Neuron (in vitro differentiated cells): ENCODE measurements around the gene TMEM139.

Experiments
- H2AFZ ChIP-seq: one replicate; pipeline ENCODE4 v1.6.1; 2013; ENCODE audit warnings: low read depth, mild to moderate bottlenecking, inconsistent platforms, low read length, moderate library complexity
- H3K27me3 ChIP-seq: one replicate; pipeline ENCODE4 v1.6.1; 2013; ENCODE audit warnings: low read length; ENCODE audit not compliant: insufficient read depth
- H3K36me3 ChIP-seq: one replicate; pipeline ENCODE4 v1.6.1; 2013; ENCODE audit warnings: low read length; ENCODE audit not compliant: insufficient read depth
- H3K4me1 ChIP-seq: one replicate; pipeline ENCODE4 v1.6.1; 2013; ENCODE audit warnings: low read length; ENCODE audit not compliant: insufficient read depth
- H3K4me3 ChIP-seq: 2 replicates; pipeline ENCODE4 v1.5.1; 2013; ENCODE audit warnings: mild to moderate bottlenecking, low read length, moderate library complexity
- H3K9me3 ChIP-seq: one replicate; pipeline ENCODE4 v1.6.1; 2013; ENCODE audit warnings: low read length

TMEM139 gene

DNA sequence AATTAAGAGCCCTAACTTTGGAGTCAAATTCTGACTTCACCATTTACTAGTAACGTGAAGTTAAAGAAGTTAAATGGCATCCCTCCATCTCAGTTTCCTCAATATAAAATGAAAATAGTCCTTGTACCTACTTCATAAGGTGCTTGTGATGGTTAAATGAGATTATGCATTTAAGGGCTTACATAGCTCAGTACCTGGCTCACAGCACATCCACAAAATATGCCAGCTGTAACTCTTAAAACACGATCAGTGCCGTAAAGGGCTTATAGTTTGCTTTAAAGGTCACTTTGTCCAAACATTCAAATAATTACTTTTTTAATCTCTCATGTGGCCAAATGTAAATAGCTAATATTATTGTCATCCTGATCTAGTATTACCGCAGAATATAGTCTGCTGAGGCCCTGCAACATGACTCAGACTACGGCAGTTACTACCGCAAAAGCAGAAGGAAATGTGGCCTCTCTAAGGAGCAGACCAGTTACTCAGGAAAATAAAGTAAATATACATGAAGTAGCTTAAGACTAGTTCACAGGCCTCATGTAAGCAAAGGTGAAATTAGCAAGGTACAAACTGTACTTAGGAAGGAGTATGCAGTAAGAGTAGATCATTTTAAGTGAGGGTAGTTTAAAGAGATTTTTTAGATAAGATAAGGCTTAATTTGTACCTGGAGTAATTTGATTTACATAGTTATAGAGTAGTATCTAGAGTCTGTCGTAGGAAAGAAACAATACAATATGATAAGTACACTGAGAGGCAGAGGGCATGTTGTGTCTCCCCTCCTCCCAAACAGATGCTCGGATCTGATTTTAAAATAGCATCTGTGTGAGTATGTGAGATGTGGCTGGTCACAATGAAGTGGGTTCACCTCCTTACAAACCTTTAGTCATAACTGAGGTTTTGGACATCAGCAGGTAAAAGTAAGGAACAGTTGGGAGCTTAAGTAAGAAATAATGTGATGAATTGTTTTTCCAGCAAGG lies 16.5 kb downstream of the TMEM139 start:
- Histone ChIP-seq H3K9me3 (no peaks in the 10 kb centered on the region), H3K4me3 (no peak overlapping the region), H3K36me3 (peaks cover 88% of the 10 kb centered on the region), H2AFZ (no peak overlapping the region), H3K27me3 (no peaks in the 10 kb centered on the region), H3K4me1 (no peaks in the 10 kb centered on the region)

DNA sequence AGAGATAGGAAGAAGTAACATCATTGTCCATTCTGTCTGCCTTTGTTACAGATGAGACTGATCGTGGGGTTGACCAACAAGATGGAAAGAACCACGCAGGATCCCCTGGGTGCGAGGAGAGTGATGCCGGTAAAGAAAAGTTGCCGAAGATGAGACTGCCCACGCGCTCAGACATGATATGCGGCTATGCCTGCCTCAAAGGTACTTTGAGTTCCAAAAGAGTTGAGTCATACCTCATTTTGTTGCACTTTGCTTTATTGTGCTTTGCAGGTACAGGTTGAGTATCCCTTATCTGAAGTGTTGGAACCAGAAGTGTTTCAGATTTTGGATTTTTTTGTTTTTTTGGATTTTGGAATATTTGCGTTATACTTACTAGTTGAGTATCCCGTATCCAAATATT lies 19.0 kb downstream of the TMEM139 start:
- Histone ChIP-seq H2AFZ (no peak overlapping the region), H3K36me3 (peaks cover 92% of the 10 kb centered on the region), H3K4me1 (no peaks in the 10 kb centered on the region), H3K4me3 (no peak overlapping the region), H3K27me3 (no peaks in the 10 kb centered on the region), H3K9me3 (no peaks in the 10 kb centered on the region)

DNA sequence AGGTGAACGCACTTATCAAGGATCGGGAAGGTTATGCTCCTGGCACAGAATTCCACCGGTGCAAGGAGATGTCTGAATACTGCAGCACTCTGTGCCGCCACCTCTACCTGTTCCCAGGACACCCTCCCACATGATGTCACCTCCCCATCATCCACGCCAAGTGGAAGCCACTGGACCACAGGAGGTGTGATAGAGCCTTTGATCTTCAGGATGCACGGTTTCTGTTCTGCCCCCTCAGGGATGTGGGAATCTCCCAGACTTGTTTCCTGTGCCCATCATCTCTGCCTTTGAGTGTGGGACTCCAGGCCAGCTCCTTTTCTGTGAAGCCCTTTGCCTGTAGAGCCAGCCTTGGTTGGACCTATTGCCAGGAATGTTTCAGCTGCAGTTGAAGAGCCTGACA lies 20.2 kb downstream of the TMEM139 start:
- no peaks in the 10 kb centered on the region for H3K9me3 ChIP-seq
- no peak overlapping the region for H3K4me3 ChIP-seq
- no peaks in the 10 kb centered on the region for H3K27me3 ChIP-seq
- H3K4me1 ChIP-seq: no peaks in the 10 kb centered on the region
- H3K36me3 ChIP-seq: peaks cover 87% of the 10 kb centered on the region
- no peak overlapping the region for H2AFZ ChIP-seq

DNA sequence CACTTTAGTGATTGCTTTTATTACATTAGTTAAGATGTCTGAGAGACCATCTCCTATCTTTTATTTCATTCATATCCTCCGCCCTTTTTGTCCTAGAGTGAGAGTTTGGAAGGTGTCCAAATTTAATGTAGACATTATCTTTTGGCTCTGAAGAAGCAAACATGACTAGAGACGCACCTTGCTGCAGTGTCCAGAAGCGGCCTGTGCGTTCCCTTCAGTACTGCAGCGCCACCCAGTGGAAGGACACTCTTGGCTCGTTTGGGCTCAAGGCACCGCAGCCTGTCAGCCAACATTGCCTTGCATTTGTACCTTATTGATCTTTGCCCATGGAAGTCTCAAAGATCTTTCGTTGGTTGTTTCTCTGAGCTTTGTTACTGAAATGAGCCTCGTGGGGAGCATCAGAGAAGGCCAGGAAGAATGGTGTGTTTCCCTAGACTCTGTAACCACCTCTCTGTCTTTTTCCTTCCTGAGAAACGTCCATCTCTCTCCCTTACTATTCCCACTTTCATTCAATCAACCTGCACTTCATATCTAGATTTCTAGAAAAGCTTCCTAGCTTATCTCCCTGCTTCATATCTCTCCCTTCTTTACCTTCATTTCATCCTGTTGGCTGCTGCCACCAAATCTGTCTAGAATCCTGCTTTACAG lies 20.8 kb downstream of the TMEM139 start:
- Histone ChIP-seq H2AFZ (no peak overlapping the region), H3K4me3 (no peak overlapping the region), H3K36me3 (peaks cover 82% of the 10 kb centered on the region), H3K9me3 (peaks cover 2% of the 10 kb centered on the region), H3K27me3 (no peaks in the 10 kb centered on the region), H3K4me1 (no peaks in the 10 kb centered on the region)

DNA sequence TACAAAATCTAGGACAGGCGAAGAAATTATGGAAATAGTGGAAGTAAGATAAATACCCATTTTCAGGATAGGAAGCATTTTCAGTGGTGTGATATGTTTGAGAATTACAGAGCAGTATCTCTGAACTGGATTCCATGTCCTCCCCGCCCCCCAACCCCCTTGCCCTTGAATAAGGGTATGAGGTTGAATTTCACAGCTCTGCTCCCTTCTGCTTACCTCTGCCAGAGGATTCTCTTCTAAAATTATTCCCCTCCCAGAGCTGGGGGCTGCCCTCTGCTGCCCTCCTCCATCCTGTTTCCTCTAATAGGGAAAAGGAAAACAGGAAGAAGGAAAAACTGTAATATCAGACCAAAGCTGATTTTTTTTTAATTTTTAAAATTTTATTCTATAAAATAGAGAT lies 23.9 kb downstream of the TMEM139 start:
- Histone ChIP-seq H3K4me1 (no peaks in the 10 kb centered on the region), H3K27me3 (no peaks in the 10 kb centered on the region), H3K9me3 (peaks cover 2% of the 10 kb centered on the region), H3K4me3 (no peak overlapping the region), H3K36me3 (peaks cover 57% of the 10 kb centered on the region), H2AFZ (no peak overlapping the region)

DNA sequence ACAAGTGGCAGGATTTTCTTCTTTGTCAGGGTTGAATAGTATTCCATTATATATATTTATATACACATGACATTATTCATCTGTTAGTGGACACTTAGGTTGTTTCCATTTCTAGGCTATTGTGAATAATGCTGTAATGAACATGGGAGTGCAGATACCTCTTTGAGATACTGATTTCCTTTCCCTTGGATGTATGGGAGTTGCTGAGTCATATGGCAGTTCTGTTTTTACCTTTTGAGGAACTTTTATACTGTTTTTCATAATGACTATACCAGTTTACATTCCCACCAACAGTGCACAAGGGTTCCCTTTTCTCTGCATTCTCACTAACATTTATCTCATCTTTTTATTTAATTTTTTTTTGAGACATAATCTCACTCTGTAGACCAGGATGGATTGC lies 29.4 kb downstream of the TMEM139 start:
- peaks cover 9% of the 10 kb centered on the region for H3K36me3 ChIP-seq
- no peaks in the 10 kb centered on the region for H3K4me1 ChIP-seq
- H3K27me3 ChIP-seq: no peaks in the 10 kb centered on the region
- no peak overlapping the region for H2AFZ ChIP-seq
- peaks cover 2% of the 10 kb centered on the region for H3K9me3 ChIP-seq
- no peak overlapping the region for H3K4me3 ChIP-seq

DNA sequence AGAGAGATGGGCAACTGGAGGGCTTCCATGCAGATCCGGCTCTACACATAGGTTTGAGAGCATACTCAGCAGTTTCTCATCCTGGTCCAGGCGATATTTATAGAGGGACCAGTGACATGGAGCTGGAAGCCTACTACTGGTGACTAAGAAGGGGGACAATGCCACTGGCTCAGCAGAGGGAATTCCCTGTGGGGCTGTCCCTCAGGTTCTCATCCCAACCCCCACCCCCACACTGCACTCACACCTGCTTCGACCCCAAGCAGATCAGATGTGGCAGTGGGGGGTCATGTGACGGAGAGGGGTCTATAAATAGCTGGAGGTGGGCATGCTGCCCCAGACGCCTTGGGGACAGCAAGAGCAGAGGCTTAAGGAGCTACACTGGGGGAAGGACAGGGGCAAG lies 31.0 kb downstream of the TMEM139 start, which contains the start of gene CLCN1:
CLCN1 (plus strand) TSS at position 336 of the 400 bp plus-strand sequence. CDS start 102 bp downstream, outside the sequence.
- Histone ChIP-seq H3K4me3 (no peak within 1 kb of the TSS), H3K9me3 (no peaks in the 10 kb centered on the region), H3K36me3 (peaks cover 3% of the 10 kb centered on the region), H2AFZ (no peak within 1 kb of the TSS), H3K4me1 (no peaks in the 10 kb centered on the region), H3K27me3 (no peaks in the 10 kb centered on the region)

DNA sequence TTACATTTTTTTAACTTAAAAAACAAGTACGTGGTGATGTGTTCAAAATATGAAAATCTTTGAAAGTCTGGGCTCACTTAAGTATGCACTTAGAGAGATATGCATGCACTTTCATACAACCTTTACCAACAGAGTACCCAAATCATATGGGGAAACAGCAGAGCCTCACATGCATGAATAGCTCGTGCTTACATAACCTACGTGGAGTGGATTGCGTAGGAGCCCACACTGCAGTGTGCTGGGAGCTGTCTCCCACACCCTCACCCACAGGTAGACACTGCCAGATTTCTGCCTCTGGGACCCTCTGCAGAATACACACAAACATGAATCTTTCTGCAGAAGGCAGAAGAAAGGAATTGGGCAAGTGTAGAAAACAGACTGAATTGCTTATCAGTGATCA lies 31.7 kb downstream of the TMEM139 start:
- H3K4me1 ChIP-seq: no peaks in the 10 kb centered on the region
- no peaks in the 10 kb centered on the region for H3K9me3 ChIP-seq
- no peaks in the 10 kb centered on the region for H3K27me3 ChIP-seq
- peaks cover 3% of the 10 kb centered on the region for H3K36me3 ChIP-seq
- no peak overlapping the region for H3K4me3 ChIP-seq
- no peak overlapping the region for H2AFZ ChIP-seq

DNA sequence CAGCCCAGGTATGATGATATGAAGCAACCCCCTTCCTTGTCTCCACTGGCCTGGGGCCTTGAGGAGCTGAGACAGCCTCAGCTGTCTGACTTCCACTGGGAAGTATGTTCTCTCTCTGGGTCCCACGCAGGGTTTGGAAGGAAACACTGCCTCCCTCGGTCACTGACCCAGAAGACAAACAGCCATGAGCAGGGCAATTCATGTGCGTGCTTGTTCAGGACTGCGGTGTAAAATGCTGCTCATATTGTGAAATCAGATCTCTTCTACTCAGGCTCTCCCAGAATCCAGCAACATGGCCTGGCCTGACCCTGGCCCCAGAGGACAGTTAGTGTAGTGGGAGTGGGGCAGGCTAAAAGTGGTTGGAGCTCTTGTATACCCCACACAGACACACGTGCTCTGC lies 33.9 kb downstream of the TMEM139 start:
- Histone ChIP-seq H2AFZ (no peak overlapping the region), H3K27me3 (no peaks in the 10 kb centered on the region), H3K36me3 (no peaks in the 10 kb centered on the region), H3K4me1 (peaks cover 5% of the 10 kb centered on the region), H3K9me3 (no peaks in the 10 kb centered on the region), H3K4me3 (no peak overlapping the region)

DNA sequence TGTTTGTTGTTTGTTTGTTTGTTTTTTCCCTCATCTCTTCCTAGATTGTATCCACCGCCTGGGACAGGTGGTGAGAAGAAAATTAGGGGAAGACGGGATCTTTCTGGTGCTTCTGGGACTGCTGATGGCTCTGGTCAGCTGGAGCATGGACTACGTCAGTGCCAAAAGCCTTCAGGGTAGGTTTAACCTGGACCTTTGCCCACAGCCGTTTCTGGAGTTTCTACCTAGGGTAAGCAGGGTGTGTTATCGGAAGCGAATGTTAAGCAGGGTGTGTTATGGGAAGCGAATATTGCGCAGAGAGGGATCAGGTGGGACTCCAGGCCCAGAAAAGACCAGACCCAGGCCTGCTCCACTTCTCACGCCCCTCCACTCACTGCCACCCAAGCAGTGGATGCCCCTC lies 35.9 kb downstream of the TMEM139 start:
- Histone ChIP-seq H2AFZ (no peak overlapping the region), H3K27me3 (no peaks in the 10 kb centered on the region), H3K36me3 (no peaks in the 10 kb centered on the region), H3K9me3 (no peaks in the 10 kb centered on the region), H3K4me1 (peaks cover 8% of the 10 kb centered on the region), H3K4me3 (no peak overlapping the region)

DNA sequence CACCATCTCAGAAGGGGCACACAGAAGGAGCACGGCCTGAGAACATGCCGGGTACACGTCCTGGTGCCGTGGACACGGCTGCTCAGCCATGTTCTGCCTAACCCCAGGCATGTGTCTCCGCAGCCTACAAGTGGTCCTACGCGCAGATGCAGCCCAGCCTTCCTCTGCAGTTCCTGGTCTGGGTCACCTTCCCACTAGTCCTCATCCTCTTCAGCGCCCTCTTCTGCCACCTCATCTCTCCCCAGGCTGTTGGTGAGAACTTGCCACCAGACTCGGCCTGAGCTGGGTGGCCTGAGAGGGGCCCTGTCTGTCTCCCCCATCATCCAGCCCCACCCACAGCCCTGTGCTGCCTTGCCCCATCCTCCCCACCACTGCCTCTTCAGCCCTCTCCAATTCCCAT lies 36.5 kb downstream of the TMEM139 start:
- no peaks in the 10 kb centered on the region for H3K27me3 ChIP-seq
- no peak overlapping the region for H2AFZ ChIP-seq
- no peak overlapping the region for H3K4me3 ChIP-seq
- H3K9me3 ChIP-seq: no peaks in the 10 kb centered on the region
- H3K36me3 ChIP-seq: no peaks in the 10 kb centered on the region
- H3K4me1 ChIP-seq: peaks cover 8% of the 10 kb centered on the region

DNA sequence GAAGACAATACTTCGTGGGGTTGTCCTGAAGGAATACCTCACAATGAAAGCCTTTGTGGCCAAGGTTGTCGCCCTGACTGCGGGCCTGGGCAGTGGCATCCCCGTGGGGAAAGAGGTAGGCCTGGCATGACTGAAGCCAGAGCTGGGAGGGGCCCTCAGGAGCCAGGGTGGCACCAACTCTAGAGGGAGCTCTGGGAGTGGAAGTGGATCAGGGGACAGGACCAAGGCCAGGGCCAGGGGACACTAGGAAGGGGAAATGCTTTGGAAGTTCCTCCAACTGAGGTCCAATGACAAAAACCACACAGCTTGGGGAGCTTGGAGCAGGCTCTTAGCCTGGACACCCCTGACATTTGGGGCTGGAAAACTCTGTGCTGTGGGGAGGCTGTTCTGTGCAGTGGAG lies 37.0 kb downstream of the TMEM139 start:
- H3K9me3 ChIP-seq: no peaks in the 10 kb centered on the region
- H3K27me3 ChIP-seq: no peaks in the 10 kb centered on the region
- no peak overlapping the region for H2AFZ ChIP-seq
- peaks cover 8% of the 10 kb centered on the region for H3K4me1 ChIP-seq
- H3K4me3 ChIP-seq: no peak overlapping the region
- H3K36me3 ChIP-seq: no peaks in the 10 kb centered on the region

DNA sequence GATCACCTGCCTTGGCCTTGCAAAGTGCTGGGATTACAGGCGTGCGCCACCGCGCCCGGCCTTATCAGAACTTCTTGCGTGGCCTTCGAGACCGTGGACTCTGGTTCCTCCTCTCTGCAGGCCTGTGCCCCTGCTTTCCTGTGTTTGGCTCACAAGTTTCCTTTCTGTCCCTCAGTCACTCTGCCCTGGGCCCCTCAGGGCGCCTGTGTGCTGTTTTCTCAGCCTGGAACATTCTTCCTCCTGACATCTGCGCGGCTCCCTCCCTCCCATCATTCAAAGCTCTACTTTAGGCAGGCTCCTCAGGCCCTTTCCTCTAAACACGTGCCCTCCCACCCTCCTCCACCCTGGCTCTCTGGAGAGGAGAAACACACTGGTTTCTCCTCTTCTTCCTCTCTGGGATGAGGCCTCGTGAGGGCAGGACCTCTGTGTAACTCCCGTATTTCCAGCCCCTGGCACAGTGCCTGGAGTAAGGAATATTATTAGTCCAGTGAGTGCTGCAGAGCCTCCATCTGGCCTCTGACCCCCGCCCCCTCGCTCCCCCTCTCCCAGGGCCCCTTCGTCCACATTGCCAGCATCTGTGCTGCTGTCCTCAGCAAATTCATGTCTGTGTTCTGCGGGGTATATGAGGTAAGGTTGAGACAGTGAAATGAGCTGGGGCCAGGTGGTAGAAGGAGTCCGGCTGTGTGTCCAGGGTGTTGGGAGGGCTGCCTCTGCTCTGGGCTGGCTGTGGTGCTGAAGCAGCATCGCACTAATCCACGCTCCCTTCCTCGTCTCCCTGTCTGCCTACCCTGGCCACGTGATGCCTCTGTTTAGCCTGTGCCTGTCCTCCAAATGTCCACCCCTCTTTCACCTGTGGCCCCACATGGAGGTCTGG lies 38.2 kb downstream of the TMEM139 start:
- no peak overlapping the region for H3K4me3 ChIP-seq
- no peaks in the 10 kb centered on the region for H3K9me3 ChIP-seq
- H2AFZ ChIP-seq: no peak overlapping the region
- no peaks in the 10 kb centered on the region for H3K36me3 ChIP-seq
- H3K27me3 ChIP-seq: no peaks in the 10 kb centered on the region
- H3K4me1 ChIP-seq: peaks cover 8% of the 10 kb centered on the region
